Measurements from ENCODE around the gene S100A8. TPM values are rescaled to one million over a fixed set of nuclear protein-coding genes. Genes with fewer than 3 reads are reported as not detected.

S100A8 gene
- total and polyA plus RNA-seq, 11 donors, result 6.0 to 199 (median 32.3) TPM

GRCh38 chr1:153395136-153395685 is 4.3 kb upstream of the S100A8 start:
- Histone ChIP-seq H3K27me3 (peaks cover 0 to 10% (median 0%) of the 10 kb centered on the region in 9 donors), H3K4me1 (peaks cover 0 to 16% (median 0%) of the 10 kb centered on the region in 12 donors), H3K9me3 (no peaks in the 10 kb centered on the region), H3K36me3 (no peaks in the 10 kb centered on the region), H3K4me3 (no peak overlapping the region), H3K27ac (no peak overlapping the region)
- TF ChIP-seq POLR2A (IDR thresholded peaks at IDR 0.05) (no peak), CTCF (IDR thresholded peaks at IDR 0.05) (no peak)
- intact Hi-C loops (cut with DNase I), result no loop called here
- ATAC-seq, result peak in 3 of 4 donors; percentile 29 to 54 (median 35)
- WGBS, 4 donors, result 71 to 79% (median 73%) methylated on average over 7 of the region's 7 CpGs
- peak in 1 of 5 donors; percentile 43 for DNase-seq

- Histone ChIP-seq H3K27me3 (peaks cover 0 to 10% (median 0%) of the 10 kb centered on the region in 9 donors), H3K4me1 (peaks cover 0 to 22% (median 0%) of the 10 kb centered on the region in 12 donors), H3K4me3 (no peak overlapping the region), H3K27ac (no peak overlapping the region), H3K9me3 (no peaks in the 10 kb centered on the region), H3K36me3 (no peaks in the 10 kb centered on the region)
- intact Hi-C loops (cut with DNase I), result no loop called here
- no peak for DNase-seq
- ATAC-seq, result no peak
- WGBS, 4 donors, result 65 to 91% (median 77%) methylated on average over 5 of the region's 5 CpGs
- TF ChIP-seq CTCF (IDR thresholded peaks at IDR 0.05), result no peak
- TF ChIP-seq POLR2A (IDR thresholded peaks at IDR 0.05), result no peak
Observed at GRCh38 chr1:153394391-153394790, 3.5 kb upstream of the S100A8 start.

- Histone ChIP-seq H3K36me3 (no peaks in the 10 kb centered on the region), H3K27me3 (peaks cover 0 to 10% (median 0%) of the 10 kb centered on the region in 9 donors), H3K9me3 (no peaks in the 10 kb centered on the region), H3K4me1 (peaks cover 0 to 22% (median 0%) of the 10 kb centered on the region in 12 donors), H3K4me3 (no peak overlapping the region), H3K27ac (no peak overlapping the region)
- WGBS, 4 donors, result 55 to 81% (median 79%) methylated on average over 4 to 6 of the region's 6 CpGs
- DNase-seq (peak in 1 of 5 donors; percentile 29), ATAC-seq (peak in 2 of 4 donors; percentile 14 to 21)
- intact Hi-C loops (cut with DNase I), result no loop called here
- TF ChIP-seq POLR2A (IDR thresholded peaks at IDR 0.05) (no peak), CTCF (IDR thresholded peaks at IDR 0.05) (peak in 1 of 12 donors; percentile 8)
Observed at GRCh38 chr1:153393926-153394325, 3.1 kb upstream of the S100A8 start.

- no peaks in the 10 kb centered on the region for H3K36me3 ChIP-seq
- H3K4me1 ChIP-seq, result peaks cover 0 to 27% (median 0%) of the 10 kb centered on the region in 12 donors
- no peak overlapping the region for H3K27ac ChIP-seq
- no peak overlapping the region for H3K4me3 ChIP-seq
- H3K9me3 ChIP-seq, result no peaks in the 10 kb centered on the region
- H3K27me3 ChIP-seq, result peaks cover 0 to 10% (median 0%) of the 10 kb centered on the region in 9 donors
- TF ChIP-seq CTCF (IDR thresholded peaks at IDR 0.05) (no peak), POLR2A (IDR thresholded peaks at IDR 0.05) (no peak)
- ATAC-seq, result no peak
- 73 to 88% (median 83%) methylated on average over 3 of the region's 3 CpGs for WGBS, 4 donors
- intact Hi-C loops (cut with DNase I), result no loop called here
- no peak for DNase-seq
Observed at GRCh38 chr1:153392822-153393221, 1.9 kb upstream of the S100A8 start.

Data from heart left ventricle (tissue), 16 donors.